Coronary artery (tissue), 2 donors: Measurements from ENCODE around the gene TTC34.

Experiments used
- DNase-seq: peaks from one replicate; pipeline ENCODE4 v3.0.0-alpha.2; 2017; ENCODE audit warnings: low spot score
- H3K27ac ChIP-seq, 2 donors: fragments of 200-600 bp; sonication (generic); one replicate each; pipeline ENCODE4 v1.5.1; 2016 to 2019
- H3K4me3 ChIP-seq: fragments of 200-600 bp; sonication (generic); 2 replicates; pipeline ENCODE4 v1.5.1; 2016; ENCODE audit warnings: mild to moderate bottlenecking, moderate library complexity
- CTCF ChIP-seq: fragments of 200-600 bp; sonication (generic); IDR thresholded peaks from one replicate; pipeline ENCODE4 v1.5.1; 2019; ENCODE audit warnings: antibody characterized with exemption

TTC34 gene

DNA sequence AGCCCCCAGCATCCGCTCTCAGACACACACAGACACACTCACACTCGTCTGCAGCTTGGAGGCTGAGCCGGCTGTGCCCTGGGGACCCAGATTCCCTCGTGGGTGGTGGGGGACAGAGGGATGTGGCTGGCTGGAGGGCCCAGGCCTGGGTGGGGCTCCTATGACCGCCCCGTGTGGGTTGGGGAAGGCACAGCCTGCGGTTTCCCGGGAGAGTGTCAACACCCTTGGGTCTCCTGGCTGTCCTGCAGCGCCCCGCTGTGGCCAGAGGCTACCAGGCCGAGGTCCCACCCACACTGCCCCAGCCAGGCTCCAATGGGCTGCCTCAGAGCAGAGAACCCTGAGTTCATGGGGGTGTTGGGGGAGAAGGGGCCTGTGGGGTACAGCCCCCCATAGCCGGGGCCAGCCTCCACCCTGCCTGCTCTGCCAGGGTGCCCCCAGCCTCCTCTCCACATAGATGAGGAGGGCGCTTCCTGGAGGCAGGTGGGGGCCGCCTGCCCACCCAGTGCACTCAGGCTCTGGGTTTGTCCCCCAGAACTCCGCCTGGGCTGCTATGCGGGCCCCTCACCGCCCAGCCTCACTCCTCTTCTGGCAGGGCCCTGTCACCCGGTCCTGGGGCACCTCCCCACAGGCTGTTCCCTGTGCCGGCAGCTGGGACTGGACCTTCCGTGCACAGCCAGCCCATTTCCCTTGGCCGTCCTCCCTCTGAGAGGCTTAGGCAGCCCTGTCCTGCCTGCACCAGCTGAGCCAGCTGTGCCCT, at the start of gene TTC34:
Gene TTC34 (minus strand): TSS at position 159 of the 757 bp plus-strand sequence. CDS start 866 bp downstream, outside the sequence.
- DNase-seq = no peak
- Histone ChIP-seq H3K4me3 (no peak within 1 kb of the TSS), H3K27ac (no peak within 1 kb of the TSS)
- TF ChIP-seq CTCF = no peak

DNA sequence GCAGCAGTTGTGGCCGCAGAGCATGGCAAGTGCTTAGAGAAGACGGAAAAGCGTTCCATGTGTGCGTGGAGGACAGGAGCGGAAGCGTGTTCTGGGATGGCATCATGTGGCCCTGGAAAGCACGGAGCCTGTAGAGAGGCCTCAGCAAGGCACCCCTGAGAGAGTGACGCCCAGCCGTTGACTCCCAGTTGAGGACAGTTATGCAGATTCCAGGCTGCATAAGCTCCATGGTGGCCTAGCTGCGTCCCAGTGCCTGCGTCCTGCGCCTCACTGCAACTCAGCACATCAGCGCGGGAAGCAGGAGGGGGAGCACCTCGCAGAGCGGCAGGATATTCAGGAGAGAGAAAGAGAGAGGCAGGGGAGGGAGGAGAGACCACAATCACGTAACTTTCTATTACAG, 49.0 kb upstream of the TTC34 start:
- TF ChIP-seq CTCF = no peak
- Histone ChIP-seq H3K4me3 (no peak overlapping the region), H3K27ac (no peak overlapping the region)
- no peak for DNase-seq

GRCh38 chr1:2848006-2848670, 46.6 kb upstream of the TTC34 start:
- TF ChIP-seq CTCF = no peak
- no peak for DNase-seq
- H3K4me3 ChIP-seq = no peak overlapping the region
- H3K27ac ChIP-seq = no peak overlapping the region

DNA sequence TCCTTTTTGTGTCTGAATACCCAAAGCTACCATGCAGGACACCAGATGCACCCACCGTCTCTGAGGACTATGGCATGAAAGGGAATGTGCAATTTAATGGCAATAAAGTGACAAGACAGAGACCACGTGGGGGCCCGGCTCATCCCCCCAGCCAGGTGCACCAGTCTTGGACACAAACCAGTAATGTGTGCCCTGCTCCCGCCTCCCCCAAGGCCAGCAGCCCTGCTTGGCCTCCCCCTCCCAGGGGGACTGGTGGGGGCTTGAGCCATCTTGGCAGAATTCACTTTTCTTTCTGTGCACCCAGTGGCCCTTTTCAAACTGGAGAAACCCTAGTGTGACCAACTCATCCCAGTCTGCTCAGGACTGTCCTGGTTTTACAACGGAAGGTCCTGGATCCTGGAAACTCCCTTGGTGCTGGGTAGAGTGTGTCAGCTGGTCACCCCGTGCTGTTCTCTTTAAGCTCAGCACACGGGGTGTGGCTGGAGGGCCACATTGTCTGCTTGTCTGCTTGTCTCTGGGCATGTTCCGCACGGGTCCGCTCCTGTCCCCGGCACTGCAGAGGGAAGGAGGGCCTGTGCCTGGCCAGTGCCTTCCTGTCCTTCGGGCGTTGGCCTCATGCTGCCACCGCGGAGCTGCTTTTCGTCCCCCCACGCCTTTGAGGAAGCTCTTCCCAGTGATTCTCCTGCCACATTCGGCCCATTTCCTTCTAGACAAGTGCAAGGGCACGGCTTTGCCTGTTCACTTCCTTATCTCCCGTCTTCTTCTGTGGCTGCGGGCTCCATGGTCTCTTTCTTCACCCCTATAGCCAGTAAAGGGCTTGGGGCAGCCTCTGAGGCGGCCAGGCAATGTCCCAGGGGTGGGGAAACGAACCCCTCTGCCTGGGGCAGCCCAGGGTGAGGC, 45.8 kb upstream of the TTC34 start:
- TF ChIP-seq CTCF = no peak
- no peak for DNase-seq
- H3K4me3 ChIP-seq = no peak overlapping the region
- H3K27ac ChIP-seq = no peak overlapping the region

GRCh38 chr1:2845869-2846268, 44.4 kb upstream of the TTC34 start:
- Histone ChIP-seq H3K27ac (no peak overlapping the region), H3K4me3 (no peak overlapping the region)
- no peak for DNase-seq
- no peak for TF ChIP-seq CTCF

- no peak for TF ChIP-seq CTCF
- DNase-seq = no peak
- Histone ChIP-seq H3K4me3 (no peak overlapping the region), H3K27ac (no peak overlapping the region)
Measured at GRCh38 chr1:2840036-2840809, 38.7 kb upstream of the TTC34 start.
